ENCODE results near the gene KRTAP6-1.

Gene KRTAP6-1

GRCh38 chr21:30567617-30568016, 46.1 kb downstream of the KRTAP6-1 start:
- DNase-seq: no peak

- no peak for DNase-seq
Observed at GRCh38 chr21:30563630-30564029, 50.1 kb downstream of the KRTAP6-1 start.

All from RPMI8226 (cell line).